RWPE1 (cell line): ENCODE data around the gene MAEA.

ENCODE experiments used
- CTCF ChIA-PET: fragments of 350-600 bp; sonication (Branson Sonifier 250); formaldehyde crosslinking; extraction: SDS; loops from one replicate; lab custom pipeline; 2021; lab: Yijun Ruan, JAX
- POLR2A ChIA-PET: fragments of 400-600 bp; formaldehyde crosslinking; extraction: SDS; loops from one replicate; lab custom pipeline; 2020; ENCODE audit warnings: antibody characterized with exemption; ENCODE audit not compliant: low non-redundant PET; lab: Yijun Ruan, JAX
- DNase-seq: peaks from one replicate; pipeline ENCODE4 v3.0.0; 2012; ENCODE audit warnings: low spot score
- H3K27ac ChIP-seq: fragments of 450-650 bp; 2 replicates; pipeline ENCODE4 v1.5.1; 2017
- TF ChIP-seq, protein P1 (sequence below): fragments of 450-650 bp; conservative IDR thresholded peaks from 2 replicates; pipeline ENCODE4 v1.5.1; 2017; ENCODE audit warnings: low read depth, mild to moderate bottlenecking

MAEA gene

DNA sequence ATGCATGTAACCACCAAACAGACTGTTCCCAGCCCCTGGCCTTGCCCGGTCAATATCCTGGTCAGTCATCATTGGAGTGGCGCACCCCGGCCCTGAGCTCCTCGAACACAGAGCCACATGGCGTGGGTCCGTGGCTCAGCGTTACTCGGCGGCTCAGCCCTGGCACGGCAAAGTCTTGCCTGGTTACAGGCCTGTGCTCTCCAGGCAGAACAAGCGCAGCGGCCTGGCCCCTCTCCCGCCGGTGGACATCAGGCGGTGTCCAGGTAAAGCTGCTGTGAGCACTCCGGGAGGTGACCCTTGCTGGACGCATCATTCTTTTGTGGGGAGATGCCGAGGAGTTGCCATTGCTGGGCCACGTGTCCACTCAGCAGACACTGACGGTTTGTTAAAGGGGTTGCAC, 51.2 kb downstream of the MAEA start:
- ChIA-PET POLR2A (no interaction called here), CTCF (no interaction called here)
- TF ChIP-seq, protein P1, sequence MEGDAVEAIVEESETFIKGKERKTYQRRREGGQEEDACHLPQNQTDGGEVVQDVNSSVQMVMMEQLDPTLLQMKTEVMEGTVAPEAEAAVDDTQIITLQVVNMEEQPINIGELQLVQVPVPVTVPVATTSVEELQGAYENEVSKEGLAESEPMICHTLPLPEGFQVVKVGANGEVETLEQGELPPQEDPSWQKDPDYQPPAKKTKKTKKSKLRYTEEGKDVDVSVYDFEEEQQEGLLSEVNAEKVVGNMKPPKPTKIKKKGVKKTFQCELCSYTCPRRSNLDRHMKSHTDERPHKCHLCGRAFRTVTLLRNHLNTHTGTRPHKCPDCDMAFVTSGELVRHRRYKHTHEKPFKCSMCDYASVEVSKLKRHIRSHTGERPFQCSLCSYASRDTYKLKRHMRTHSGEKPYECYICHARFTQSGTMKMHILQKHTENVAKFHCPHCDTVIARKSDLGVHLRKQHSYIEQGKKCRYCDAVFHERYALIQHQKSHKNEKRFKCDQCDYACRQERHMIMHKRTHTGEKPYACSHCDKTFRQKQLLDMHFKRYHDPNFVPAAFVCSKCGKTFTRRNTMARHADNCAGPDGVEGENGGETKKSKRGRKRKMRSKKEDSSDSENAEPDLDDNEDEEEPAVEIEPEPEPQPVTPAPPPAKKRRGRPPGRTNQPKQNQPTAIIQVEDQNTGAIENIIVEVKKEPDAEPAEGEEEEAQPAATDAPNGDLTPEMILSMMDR, result no peak
- peak overlapping the region; percentile 22 for H3K27ac ChIP-seq
- DNase-seq, result no peak

- no peak for DNase-seq
- POLR2A ChIA-PET, result no interaction called here
Observed at GRCh38 chr4:1342003-1342402, 52.3 kb downstream of the MAEA start.

DNA sequence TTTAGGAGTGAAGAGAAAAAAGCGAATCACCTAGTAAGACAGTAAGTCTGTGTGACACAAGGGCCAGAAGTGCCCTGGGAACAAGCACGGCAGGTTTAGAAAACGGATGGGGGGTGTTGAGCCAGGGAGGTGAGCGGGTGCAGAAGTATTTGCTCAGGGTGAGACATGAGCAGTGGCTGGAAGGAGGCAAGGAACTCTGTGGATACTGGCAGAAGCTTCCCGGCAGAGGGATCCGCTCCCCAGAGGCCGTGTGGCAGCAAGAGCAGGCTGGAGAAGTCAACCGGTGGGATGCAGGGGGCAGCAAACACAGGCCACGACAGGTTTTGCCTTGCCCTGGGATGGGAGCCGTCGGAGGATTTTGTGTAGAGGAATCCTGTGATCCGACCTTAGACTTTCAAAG, 55.0 kb downstream of the MAEA start:
- no peak for DNase-seq
- POLR2A ChIA-PET, result no interaction called here
- CTCF ChIA-PET, result no interaction called here
- peak overlapping the region; percentile 97 for H3K27ac ChIP-seq
- TF ChIP-seq, protein P1, result no peak

More at GRCh38 chr4:1342003-1342402, 52.3 kb downstream of the MAEA start:
- no peak overlapping the region for H3K27ac ChIP-seq
- TF ChIP-seq, protein P1, result no peak
- CTCF ChIA-PET, result no interaction called here

GRCh38 chr4:1345903-1346780, 56.5 kb downstream of the MAEA start:
- POLR2A ChIA-PET, result interaction anchor here (1.9 kb wide), 1 partner anchor 97 kb away, joined by 7 read pairs; the partner anchor contains the start of gene CTBP1
- H3K27ac ChIP-seq, result peak overlapping the region; percentile 97
- CTCF ChIA-PET, result interaction anchor here (0.5 to 0.9 kb wide), 4 partner anchors 10 to 303 kb away, joined by 3 to 5 read pairs (median 4); no protein-coding TSS in a partner anchor
- TF ChIP-seq, protein P1, result peak; percentile 53
- DNase-seq, result peak; percentile 16

- H3K27ac ChIP-seq, result peak within 1 kb of the TSS; percentile 97
- ChIA-PET CTCF (no interaction called here), POLR2A (interaction anchor here (0.7 to 1.9 kb wide), 2 partner anchors 96 to 98 kb away, joined by 3 to 7 read pairs; partner anchors contain the start of gene CTBP1)
- DNase-seq, result peak; percentile 98
- TF ChIP-seq, protein P1, result no peak
Observed at GRCh38 chr4:1346781-1347409, 57.2 kb downstream of the MAEA start, which contains the start of gene UVSSA. UVSSA (plus strand) TSS chr4:1347208; CDS start chr4:1348092, 884 bp downstream.

- peak; percentile 59 for DNase-seq
- peak overlapping the region; percentile 97 for H3K27ac ChIP-seq
- ChIA-PET CTCF (no interaction called here), POLR2A (interaction anchor here (0.7 to 1.9 kb wide), 2 partner anchors 97 to 99 kb away, joined by 3 to 7 read pairs; partner anchors contain the start of gene CTBP1)
- TF ChIP-seq, protein P1, result no peak
Observed at GRCh38 chr4:1347410-1347864, 57.7 kb downstream of the MAEA start.
